DMS79 treated with DMSO at 0.1 percent for 48 hours (cell line): Measurements from ENCODE around the gene RYR2.

Source experiments
- DNase-seq: peaks from one replicate; lab custom pipeline; 2025; lab: John Stamatoyannopoulos, UW

Gene RYR2

GRCh38 chr1:237204841-237205240, 162.9 kb downstream of the RYR2 start:
- no peak for DNase-seq

GRCh38 chr1:237205400-237206064, 163.5 kb downstream of the RYR2 start:
- DNase-seq: no peak

GRCh38 chr1:237206065-237206414, 164.1 kb downstream of the RYR2 start:
- DNase-seq: no peak

GRCh38 chr1:237211031-237211430, 169.0 kb downstream of the RYR2 start:
- no peak for DNase-seq

GRCh38 chr1:237211540-237211939, 169.6 kb downstream of the RYR2 start:
- no peak for DNase-seq

- DNase-seq: no peak
Observed at GRCh38 chr1:237219751-237220642, 178.0 kb downstream of the RYR2 start.

GRCh38 chr1:237223419-237223818, 181.4 kb downstream of the RYR2 start:
- no peak for DNase-seq

- DNase-seq: no peak
Observed at GRCh38 chr1:237226177-237226944, 184.4 kb downstream of the RYR2 start.

GRCh38 chr1:237227476-237227875, 185.5 kb downstream of the RYR2 start:
- DNase-seq: no peak

GRCh38 chr1:237228421-237228820, 186.4 kb downstream of the RYR2 start:
- no peak for DNase-seq

- no peak for DNase-seq
Observed at GRCh38 chr1:237229333-237229732, 187.3 kb downstream of the RYR2 start.

- DNase-seq: no peak
Observed at GRCh38 chr1:237232501-237232900, 190.5 kb downstream of the RYR2 start.

- DNase-seq: no peak
Observed at GRCh38 chr1:237235091-237235490, 193.1 kb downstream of the RYR2 start.

- no peak for DNase-seq
Observed at GRCh38 chr1:237237721-237238120, 195.7 kb downstream of the RYR2 start.

- no peak for DNase-seq
Observed at GRCh38 chr1:237239248-237239647, 197.3 kb downstream of the RYR2 start.

- no peak for DNase-seq
Observed at GRCh38 chr1:237241038-237241437, 199.1 kb downstream of the RYR2 start.

GRCh38 chr1:237244778-237245177, 202.8 kb downstream of the RYR2 start:
- no peak for DNase-seq

- no peak for DNase-seq
Observed at GRCh38 chr1:237247442-237247841, 205.5 kb downstream of the RYR2 start.

GRCh38 chr1:237249120-237249519, 207.1 kb downstream of the RYR2 start:
- no peak for DNase-seq

- no peak for DNase-seq
Observed at GRCh38 chr1:237250055-237250454, 208.1 kb downstream of the RYR2 start.

GRCh38 chr1:237255071-237255470, 213.1 kb downstream of the RYR2 start:
- no peak for DNase-seq

GRCh38 chr1:237258871-237259270, 216.9 kb downstream of the RYR2 start:
- no peak for DNase-seq

- DNase-seq: no peak
Observed at GRCh38 chr1:237261198-237261597, 219.2 kb downstream of the RYR2 start.
